ENCODE data around the gene FLG2. TPM values are rescaled to one million over a fixed set of nuclear protein-coding genes. Genes with fewer than 3 reads are reported as not detected.

FLG2 gene
- total RNA-seq, 4 donors from 2014 or later: 0.11 to 0.19 (median 0.13) TPM; not detected in 1

GRCh38 chr1:152347116-152347728 lies 12.6 kb downstream of the FLG2 start:
- Histone ChIP-seq H3K9me3 (no peaks in the 10 kb centered on the region), H3K4me3 (no peak overlapping the region), H3K27ac (no peak overlapping the region), H3K36me3 (no peaks in the 10 kb centered on the region), H3K4me1 (peaks cover 0 to 19% (median 0%) of the 10 kb centered on the region in 3 donors), H3K27me3 (no peaks in the 10 kb centered on the region)
- WGBS, 2 donors: 6 to 11% methylated on average over 8 of the region's 8 CpGs
- no peak for TF ChIP-seq POLR2A (IDR thresholded peaks at IDR 0.05)
- peak; percentile 39 to 94 (median 84) for TF ChIP-seq CTCF (IDR thresholded peaks at IDR 0.05)
- no peak for DNase-seq
- intact Hi-C loops (cut with DNase I): no loop called here

GRCh38 chr1:152344438-152344837 lies 15.4 kb downstream of the FLG2 start:
- no peaks in the 10 kb centered on the region for H3K9me3 ChIP-seq
- H3K27ac ChIP-seq: peak overlapping the region in 2 of 4 donors; percentile 11 to 52
- intact Hi-C loops (cut with DNase I): no loop called here
- H3K4me1 ChIP-seq: peaks cover 0 to 19% (median 0%) of the 10 kb centered on the region in 3 donors
- H3K36me3 ChIP-seq: no peaks in the 10 kb centered on the region
- DNase-seq: no peak
- TF ChIP-seq CTCF (IDR thresholded peaks at IDR 0.05) (no peak), POLR2A (IDR thresholded peaks at IDR 0.05) (no peak)
- H3K27me3 ChIP-seq: no peaks in the 10 kb centered on the region
- no peak overlapping the region for H3K4me3 ChIP-seq

- H3K4me3 ChIP-seq: no peak overlapping the region
- peaks cover 0 to 19% (median 0%) of the 10 kb centered on the region in 3 donors for H3K4me1 ChIP-seq
- DNase-seq: no peak
- no peak overlapping the region for H3K27ac ChIP-seq
- H3K36me3 ChIP-seq: no peaks in the 10 kb centered on the region
- H3K9me3 ChIP-seq: no peaks in the 10 kb centered on the region
- no peaks in the 10 kb centered on the region for H3K27me3 ChIP-seq
- WGBS, 2 donors: 57 to 72% methylated on average over 3 of the region's 3 CpGs
- TF ChIP-seq POLR2A (IDR thresholded peaks at IDR 0.05) (no peak), CTCF (IDR thresholded peaks at IDR 0.05) (no peak)
- intact Hi-C loops (cut with DNase I): no loop called here
These were observed 16.8 kb downstream of the FLG2 start for GRCh38 chr1:152343006-152343405.

GRCh38 chr1:152335399-152335798 lies 24.4 kb downstream of the FLG2 start:
- intact Hi-C loops (cut with DNase I): no loop called here
- Histone ChIP-seq H3K9me3 (no peaks in the 10 kb centered on the region), H3K36me3 (no peaks in the 10 kb centered on the region), H3K4me1 (no peaks in the 10 kb centered on the region), H3K27ac (no peak overlapping the region), H3K4me3 (no peak overlapping the region), H3K27me3 (no peaks in the 10 kb centered on the region)
- 60 to 62% methylated on average over 7 of the region's 7 CpGs for WGBS, 2 donors
- no peak for DNase-seq
- TF ChIP-seq CTCF (IDR thresholded peaks at IDR 0.05) (no peak), POLR2A (IDR thresholded peaks at IDR 0.05) (no peak)

GRCh38 chr1:152328801-152329391 lies 30.9 kb downstream of the FLG2 start:
- Histone ChIP-seq H3K4me3 (no peak overlapping the region), H3K27ac (no peak overlapping the region), H3K9me3 (no peaks in the 10 kb centered on the region), H3K4me1 (no peaks in the 10 kb centered on the region), H3K27me3 (no peaks in the 10 kb centered on the region), H3K36me3 (no peaks in the 10 kb centered on the region)
- no peak for DNase-seq
- intact Hi-C loops (cut with DNase I): no loop called here
- no peak for TF ChIP-seq CTCF (IDR thresholded peaks at IDR 0.05)
- no peak for TF ChIP-seq POLR2A (IDR thresholded peaks at IDR 0.05)
- 58 to 80% methylated on average over 1 of the region's 1 CpG for WGBS, 2 donors

Measured in esophagus squamous epithelium (tissue), 5 donors.